ENCODE results near the gene MRPL16.

DNA sequence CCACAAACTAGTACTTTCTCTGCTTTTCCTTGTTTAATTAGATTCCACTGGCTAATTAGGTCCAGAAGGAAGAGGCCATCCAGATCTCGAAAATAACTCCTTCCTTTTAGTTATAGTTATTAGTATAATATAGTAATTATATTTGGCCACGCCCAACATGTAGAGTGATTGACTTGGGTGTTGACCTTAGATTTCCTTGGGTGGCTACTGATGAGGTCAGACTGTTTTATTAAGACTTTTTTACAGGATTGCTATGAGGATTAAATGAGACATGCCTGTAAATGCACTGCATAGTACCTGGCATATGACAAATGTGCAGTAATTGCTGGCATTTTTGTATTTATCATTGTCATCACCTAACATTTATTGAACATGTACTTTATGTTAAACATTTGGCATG lies 28.5 kb downstream of the MRPL16 start:
- TF ChIP-seq POLR2AphosphoS5 (IDR thresholded peaks at IDR 0.05; ENCODE audit: low read depth) = no peak
- TF ChIP-seq, protein P1, sequence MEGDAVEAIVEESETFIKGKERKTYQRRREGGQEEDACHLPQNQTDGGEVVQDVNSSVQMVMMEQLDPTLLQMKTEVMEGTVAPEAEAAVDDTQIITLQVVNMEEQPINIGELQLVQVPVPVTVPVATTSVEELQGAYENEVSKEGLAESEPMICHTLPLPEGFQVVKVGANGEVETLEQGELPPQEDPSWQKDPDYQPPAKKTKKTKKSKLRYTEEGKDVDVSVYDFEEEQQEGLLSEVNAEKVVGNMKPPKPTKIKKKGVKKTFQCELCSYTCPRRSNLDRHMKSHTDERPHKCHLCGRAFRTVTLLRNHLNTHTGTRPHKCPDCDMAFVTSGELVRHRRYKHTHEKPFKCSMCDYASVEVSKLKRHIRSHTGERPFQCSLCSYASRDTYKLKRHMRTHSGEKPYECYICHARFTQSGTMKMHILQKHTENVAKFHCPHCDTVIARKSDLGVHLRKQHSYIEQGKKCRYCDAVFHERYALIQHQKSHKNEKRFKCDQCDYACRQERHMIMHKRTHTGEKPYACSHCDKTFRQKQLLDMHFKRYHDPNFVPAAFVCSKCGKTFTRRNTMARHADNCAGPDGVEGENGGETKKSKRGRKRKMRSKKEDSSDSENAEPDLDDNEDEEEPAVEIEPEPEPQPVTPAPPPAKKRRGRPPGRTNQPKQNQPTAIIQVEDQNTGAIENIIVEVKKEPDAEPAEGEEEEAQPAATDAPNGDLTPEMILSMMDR (conservative IDR thresholded peaks at IDR 0.05; ENCODE audit: low read depth in 2 of 2) = no peak
- TF ChIP-seq EZH2 (IDR thresholded peaks at IDR 0.05; ENCODE audit: low read depth, unreplicated experiment) = no peak
- TF ChIP-seq CREB1 (CRISPR knock-in tag; IDR thresholded peaks at IDR 0.05; ENCODE audit: low read depth) = no peak
- no peak for TF ChIP-seq STAT1 (IDR thresholded peaks at IDR 0.05; ENCODE audit: unreplicated experiment)
- TF ChIP-seq, protein P2, sequence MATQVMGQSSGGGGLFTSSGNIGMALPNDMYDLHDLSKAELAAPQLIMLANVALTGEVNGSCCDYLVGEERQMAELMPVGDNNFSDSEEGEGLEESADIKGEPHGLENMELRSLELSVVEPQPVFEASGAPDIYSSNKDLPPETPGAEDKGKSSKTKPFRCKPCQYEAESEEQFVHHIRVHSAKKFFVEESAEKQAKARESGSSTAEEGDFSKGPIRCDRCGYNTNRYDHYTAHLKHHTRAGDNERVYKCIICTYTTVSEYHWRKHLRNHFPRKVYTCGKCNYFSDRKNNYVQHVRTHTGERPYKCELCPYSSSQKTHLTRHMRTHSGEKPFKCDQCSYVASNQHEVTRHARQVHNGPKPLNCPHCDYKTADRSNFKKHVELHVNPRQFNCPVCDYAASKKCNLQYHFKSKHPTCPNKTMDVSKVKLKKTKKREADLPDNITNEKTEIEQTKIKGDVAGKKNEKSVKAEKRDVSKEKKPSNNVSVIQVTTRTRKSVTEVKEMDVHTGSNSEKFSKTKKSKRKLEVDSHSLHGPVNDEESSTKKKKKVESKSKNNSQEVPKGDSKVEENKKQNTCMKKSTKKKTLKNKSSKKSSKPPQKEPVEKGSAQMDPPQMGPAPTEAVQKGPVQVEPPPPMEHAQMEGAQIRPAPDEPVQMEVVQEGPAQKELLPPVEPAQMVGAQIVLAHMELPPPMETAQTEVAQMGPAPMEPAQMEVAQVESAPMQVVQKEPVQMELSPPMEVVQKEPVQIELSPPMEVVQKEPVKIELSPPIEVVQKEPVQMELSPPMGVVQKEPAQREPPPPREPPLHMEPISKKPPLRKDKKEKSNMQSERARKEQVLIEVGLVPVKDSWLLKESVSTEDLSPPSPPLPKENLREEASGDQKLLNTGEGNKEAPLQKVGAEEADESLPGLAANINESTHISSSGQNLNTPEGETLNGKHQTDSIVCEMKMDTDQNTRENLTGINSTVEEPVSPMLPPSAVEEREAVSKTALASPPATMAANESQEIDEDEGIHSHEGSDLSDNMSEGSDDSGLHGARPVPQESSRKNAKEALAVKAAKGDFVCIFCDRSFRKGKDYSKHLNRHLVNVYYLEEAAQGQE (IDR thresholded peaks at IDR 0.05; ENCODE audit: unreplicated experiment) = no peak
- TF ChIP-seq EZH2phosphoT487 (IDR thresholded peaks at IDR 0.05; ENCODE audit: unreplicated experiment) = no peak
- TF ChIP-seq, protein P3, sequence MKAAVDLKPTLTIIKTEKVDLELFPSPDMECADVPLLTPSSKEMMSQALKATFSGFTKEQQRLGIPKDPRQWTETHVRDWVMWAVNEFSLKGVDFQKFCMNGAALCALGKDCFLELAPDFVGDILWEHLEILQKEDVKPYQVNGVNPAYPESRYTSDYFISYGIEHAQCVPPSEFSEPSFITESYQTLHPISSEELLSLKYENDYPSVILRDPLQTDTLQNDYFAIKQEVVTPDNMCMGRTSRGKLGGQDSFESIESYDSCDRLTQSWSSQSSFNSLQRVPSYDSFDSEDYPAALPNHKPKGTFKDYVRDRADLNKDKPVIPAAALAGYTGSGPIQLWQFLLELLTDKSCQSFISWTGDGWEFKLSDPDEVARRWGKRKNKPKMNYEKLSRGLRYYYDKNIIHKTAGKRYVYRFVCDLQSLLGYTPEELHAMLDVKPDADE (IDR thresholded peaks at IDR 0.05) = no peak
- TF ChIP-seq JUNB (IDR thresholded peaks at IDR 0.05; ENCODE audit: unreplicated experiment) = no peak
- no peak for TF ChIP-seq ZNF114 (CRISPR knock-in tag; IDR thresholded peaks at IDR 0.05)
- no peak for TF ChIP-seq ZNF331 (CRISPR knock-in tag; IDR thresholded peaks at IDR 0.05; ENCODE audit: low read depth)
- no peak for TF ChIP-seq NANOG (IDR thresholded peaks at IDR 0.05; ENCODE audit: borderline replicate concordance)
- TF ChIP-seq, protein P4, sequence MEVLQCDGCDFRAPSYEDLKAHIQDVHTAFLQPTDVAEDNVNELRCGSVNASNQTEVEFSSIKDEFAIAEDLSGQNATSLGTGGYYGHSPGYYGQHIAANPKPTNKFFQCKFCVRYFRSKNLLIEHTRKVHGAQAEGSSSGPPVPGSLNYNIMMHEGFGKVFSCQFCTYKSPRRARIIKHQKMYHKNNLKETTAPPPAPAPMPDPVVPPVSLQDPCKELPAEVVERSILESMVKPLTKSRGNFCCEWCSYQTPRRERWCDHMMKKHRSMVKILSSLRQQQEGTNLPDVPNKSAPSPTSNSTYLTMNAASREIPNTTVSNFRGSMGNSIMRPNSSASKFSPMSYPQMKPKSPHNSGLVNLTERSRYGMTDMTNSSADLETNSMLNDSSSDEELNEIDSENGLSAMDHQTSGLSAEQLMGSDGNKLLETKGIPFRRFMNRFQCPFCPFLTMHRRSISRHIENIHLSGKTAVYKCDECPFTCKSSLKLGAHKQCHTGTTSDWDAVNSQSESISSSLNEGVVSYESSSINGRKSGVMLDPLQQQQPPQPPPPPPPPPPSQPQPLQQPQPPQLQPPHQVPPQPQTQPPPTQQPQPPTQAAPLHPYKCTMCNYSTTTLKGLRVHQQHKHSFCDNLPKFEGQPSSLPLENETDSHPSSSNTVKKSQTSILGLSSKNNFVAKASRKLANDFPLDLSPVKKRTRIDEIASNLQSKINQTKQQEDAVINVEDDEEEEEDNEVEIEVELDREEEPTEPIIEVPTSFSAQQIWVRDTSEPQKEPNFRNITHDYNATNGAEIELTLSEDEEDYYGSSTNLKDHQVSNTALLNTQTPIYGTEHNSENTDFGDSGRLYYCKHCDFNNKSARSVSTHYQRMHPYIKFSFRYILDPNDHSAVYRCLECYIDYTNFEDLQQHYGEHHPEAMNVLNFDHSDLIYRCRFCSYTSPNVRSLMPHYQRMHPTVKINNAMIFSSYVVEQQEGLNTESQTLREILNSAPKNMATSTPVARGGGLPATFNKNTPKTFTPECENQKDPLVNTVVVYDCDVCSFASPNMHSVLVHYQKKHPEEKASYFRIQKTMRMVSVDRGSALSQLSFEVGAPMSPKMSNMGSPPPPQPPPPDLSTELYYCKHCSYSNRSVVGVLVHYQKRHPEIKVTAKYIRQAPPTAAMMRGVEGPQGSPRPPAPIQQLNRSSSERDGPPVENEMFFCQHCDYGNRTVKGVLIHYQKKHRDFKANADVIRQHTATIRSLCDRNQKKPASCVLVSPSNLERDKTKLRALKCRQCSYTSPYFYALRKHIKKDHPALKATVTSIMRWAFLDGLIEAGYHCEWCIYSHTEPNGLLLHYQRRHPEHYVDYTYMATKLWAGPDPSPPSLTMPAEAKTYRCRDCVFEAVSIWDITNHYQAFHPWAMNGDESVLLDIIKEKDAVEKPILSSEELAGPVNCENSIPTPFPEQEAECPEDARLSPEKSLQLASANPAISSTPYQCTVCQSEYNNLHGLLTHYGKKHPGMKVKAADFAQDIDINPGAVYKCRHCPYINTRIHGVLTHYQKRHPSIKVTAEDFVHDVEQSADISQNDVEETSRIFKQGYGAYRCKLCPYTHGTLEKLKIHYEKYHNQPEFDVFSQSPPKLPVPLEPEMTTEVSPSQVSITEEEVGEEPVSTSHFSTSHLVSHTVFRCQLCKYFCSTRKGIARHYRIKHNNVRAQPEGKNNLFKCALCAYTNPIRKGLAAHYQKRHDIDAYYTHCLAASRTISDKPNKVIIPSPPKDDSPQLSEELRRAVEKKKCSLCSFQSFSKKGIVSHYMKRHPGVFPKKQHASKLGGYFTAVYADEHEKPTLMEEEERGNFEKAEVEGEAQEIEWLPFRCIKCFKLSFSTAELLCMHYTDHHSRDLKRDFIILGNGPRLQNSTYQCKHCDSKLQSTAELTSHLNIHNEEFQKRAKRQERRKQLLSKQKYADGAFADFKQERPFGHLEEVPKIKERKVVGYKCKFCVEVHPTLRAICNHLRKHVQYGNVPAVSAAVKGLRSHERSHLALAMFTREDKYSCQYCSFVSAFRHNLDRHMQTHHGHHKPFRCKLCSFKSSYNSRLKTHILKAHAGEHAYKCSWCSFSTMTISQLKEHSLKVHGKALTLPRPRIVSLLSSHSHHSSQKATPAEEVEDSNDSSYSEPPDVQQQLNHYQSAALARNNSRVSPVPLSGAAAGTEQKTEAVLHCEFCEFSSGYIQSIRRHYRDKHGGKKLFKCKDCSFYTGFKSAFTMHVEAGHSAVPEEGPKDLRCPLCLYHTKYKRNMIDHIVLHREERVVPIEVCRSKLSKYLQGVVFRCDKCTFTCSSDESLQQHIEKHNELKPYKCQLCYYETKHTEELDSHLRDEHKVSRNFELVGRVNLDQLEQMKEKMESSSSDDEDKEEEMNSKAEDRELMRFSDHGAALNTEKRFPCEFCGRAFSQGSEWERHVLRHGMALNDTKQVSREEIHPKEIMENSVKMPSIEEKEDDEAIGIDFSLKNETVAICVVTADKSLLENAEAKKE (CRISPR knock-in tag; IDR thresholded peaks at IDR 0.05) = no peak

Measured in GM23338 (cell line).